Activated T-helper 2 cell treated with anti-CD3 and anti-CD28 coated beads, Interferon-gamma antibody, Interleukin-2, Interleukin-4, amounts not matched to agents 10 μg/mL and 5 μg/mL and 100 μg/mL, durations not matched to agents 14 hours and 24 hours and 36 hours (primary cell): ENCODE measurements around the gene FUT9. TPM values are rescaled to one million over a fixed set of nuclear protein-coding genes. Genes with fewer than 3 reads are reported as not detected.
"Not testable (repeated sequence)": the region's sequence is repeated elsewhere in the genome, so short reads cannot be mapped to it uniquely, and the experiment has no call there.

ENCODE experiments used
- DNase-seq: peaks from one replicate; pipeline ENCODE4 v3.0.0; 2021; ENCODE audit warnings: low spot score
- H3K27ac Mint-ChIP-seq: one replicate; pipeline ENCODE4 v1.8.0; 2021; ENCODE audit warnings: mixed read lengths
- H3K27me3 Mint-ChIP-seq: one replicate; pipeline ENCODE4 v1.8.0; 2021; ENCODE audit warnings: low read depth, mixed read lengths
- H3K36me3 Mint-ChIP-seq: one replicate; pipeline ENCODE4 v1.8.0; 2021; ENCODE audit warnings: low read depth, mixed read lengths
- H3K4me1 Mint-ChIP-seq: one replicate; pipeline ENCODE4 v1.8.0; 2021; ENCODE audit warnings: low read depth, mixed read lengths
- H3K4me3 Mint-ChIP-seq: one replicate; pipeline ENCODE4 v1.8.0; 2021; ENCODE audit warnings: low read depth, mild to moderate bottlenecking, moderate library complexity, mixed read lengths
- H3K9me3 Mint-ChIP-seq: one replicate; pipeline ENCODE4 v1.8.0; 2021; ENCODE audit warnings: mixed read lengths
- intact Hi-C: fragments of 100-400 bp; cut with micrococcal nuclease; formaldehyde crosslinking; loops from one replicate; pipeline ENCODE4 v1.15.1; 2023
- total RNA-seq: library from RNA; stranded (reverse); gene quantifications from 2 replicates; pipeline ENCODE4 v1.2.3, GENCODE V29; 2022

Gene FUT9
- total RNA-seq, 1 donor from 2014 or later = not detected

GRCh38 chr6:96211341-96211740, 195.6 kb downstream of the FUT9 start:
- Mint-ChIP-seq H3K4me3 (no peak overlapping the region), H3K36me3 (no peaks in the 10 kb centered on the region), H3K9me3 (no peaks in the 10 kb centered on the region), H3K27ac (no peak overlapping the region), H3K4me1 (no peaks in the 10 kb centered on the region), H3K27me3 (no peaks in the 10 kb centered on the region)
- intact Hi-C loops = no loop called here
- DNase-seq = no peak

- H3K36me3 Mint-ChIP-seq = no peaks in the 10 kb centered on the region
These were observed 196.3 kb downstream of the FUT9 start for GRCh38 chr6:96212066-96212465.

DNA sequence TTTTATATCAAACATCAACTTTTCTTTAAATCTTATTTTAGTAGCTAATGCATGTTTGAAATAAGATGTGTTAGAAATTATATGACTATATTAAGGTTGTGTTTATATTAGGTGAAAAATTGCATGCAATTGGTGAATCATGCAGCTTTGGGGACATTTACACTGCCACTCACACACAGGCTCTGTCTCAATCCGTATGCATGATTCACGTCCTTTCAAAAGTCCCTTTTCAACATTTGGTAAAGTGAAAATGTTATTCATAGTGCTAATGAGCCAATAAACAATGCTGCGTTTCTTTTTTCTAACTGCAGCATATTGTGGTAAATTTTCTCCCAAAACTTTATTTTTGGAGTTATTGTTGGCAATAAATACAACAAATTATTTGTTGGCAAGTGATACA, 198.0 kb downstream of the FUT9 start:
- Mint-ChIP-seq H3K36me3 (no peaks in the 10 kb centered on the region), H3K4me1 (no peaks in the 10 kb centered on the region), H3K9me3 (no peaks in the 10 kb centered on the region), H3K27ac (no peak overlapping the region), H3K27me3 (no peaks in the 10 kb centered on the region), H3K4me3 (no peak overlapping the region)
- intact Hi-C loops = no loop called here
- DNase-seq = no peak

More at GRCh38 chr6:96212066-96212465, 196.3 kb downstream of the FUT9 start:
- Mint-ChIP-seq H3K4me3 (no peak overlapping the region), H3K27me3 (no peaks in the 10 kb centered on the region), H3K27ac (no peak overlapping the region), H3K4me1 (no peaks in the 10 kb centered on the region), H3K9me3 (no peaks in the 10 kb centered on the region)
- intact Hi-C loops = no loop called here
- no peak for DNase-seq

- Mint-ChIP-seq H3K4me3 (no peak overlapping the region), H3K9me3 (no peaks in the 10 kb centered on the region), H3K4me1 (no peaks in the 10 kb centered on the region), H3K27me3 (no peaks in the 10 kb centered on the region), H3K36me3 (no peaks in the 10 kb centered on the region), H3K27ac (no peak overlapping the region)
- intact Hi-C loops = no loop called here
- no peak for DNase-seq
These were observed 207.9 kb downstream of the FUT9 start for GRCh38 chr6:96223695-96224094.

DNA sequence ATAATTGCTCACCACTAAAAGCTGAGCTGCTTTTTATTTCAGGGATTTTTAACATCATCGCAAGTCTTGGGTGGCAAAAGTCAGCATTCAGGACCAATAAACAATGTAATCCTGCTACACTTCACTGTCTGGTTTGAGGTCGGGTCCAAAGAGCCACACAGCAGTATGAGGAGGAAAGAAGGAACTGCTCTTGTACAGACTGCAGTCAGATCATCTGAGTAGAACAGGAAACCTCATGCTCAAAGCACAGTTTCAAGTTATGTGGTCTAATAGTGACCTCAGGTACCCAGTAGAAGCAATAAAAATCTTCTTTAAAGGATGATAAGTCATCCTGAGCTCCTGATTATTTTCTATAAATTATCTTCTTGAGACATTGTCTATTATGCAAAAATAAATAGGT, 211.4 kb downstream of the FUT9 start:
- no peak overlapping the region for H3K4me3 Mint-ChIP-seq
- no peaks in the 10 kb centered on the region for H3K4me1 Mint-ChIP-seq
- H3K27me3 Mint-ChIP-seq = no peaks in the 10 kb centered on the region
- no peak for DNase-seq
- H3K9me3 Mint-ChIP-seq = no peaks in the 10 kb centered on the region
- no peaks in the 10 kb centered on the region for H3K36me3 Mint-ChIP-seq
- no peak overlapping the region for H3K27ac Mint-ChIP-seq
- intact Hi-C loops = no loop called here

DNA sequence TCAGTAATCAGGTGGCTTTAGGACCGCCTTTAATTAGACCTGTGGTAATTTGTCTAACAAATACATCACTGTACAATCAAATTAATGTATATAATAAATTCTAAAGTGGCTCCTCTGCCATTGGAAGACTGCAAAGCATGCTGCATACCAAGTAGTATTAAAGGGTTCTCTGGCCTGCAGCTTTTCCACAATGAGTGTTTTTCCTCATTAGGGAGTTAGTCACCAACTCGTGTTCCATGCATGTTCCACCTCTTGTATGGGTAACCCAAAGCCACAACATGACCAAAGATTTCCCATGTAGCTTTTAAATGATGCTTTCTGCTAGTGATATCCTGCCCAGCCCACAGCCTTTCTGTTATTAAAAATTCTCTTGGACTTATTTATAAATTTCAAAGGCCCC, 218.7 kb downstream of the FUT9 start:
- H3K9me3 Mint-ChIP-seq = no peaks in the 10 kb centered on the region
- H3K36me3 Mint-ChIP-seq = no peaks in the 10 kb centered on the region
- H3K4me1 Mint-ChIP-seq = no peaks in the 10 kb centered on the region
- intact Hi-C loops = no loop called here
- no peak overlapping the region for H3K4me3 Mint-ChIP-seq
- H3K27me3 Mint-ChIP-seq = no peaks in the 10 kb centered on the region
- DNase-seq = no peak
- no peak overlapping the region for H3K27ac Mint-ChIP-seq

- Mint-ChIP-seq H3K9me3 (no peaks in the 10 kb centered on the region), H3K4me3 (no peak overlapping the region), H3K4me1 (no peaks in the 10 kb centered on the region), H3K27me3 (no peaks in the 10 kb centered on the region), H3K27ac (no peak overlapping the region), H3K36me3 (no peaks in the 10 kb centered on the region)
- DNase-seq = no peak
- intact Hi-C loops = no loop called here
These were observed 220.2 kb downstream of the FUT9 start for GRCh38 chr6:96235927-96236326.

DNA sequence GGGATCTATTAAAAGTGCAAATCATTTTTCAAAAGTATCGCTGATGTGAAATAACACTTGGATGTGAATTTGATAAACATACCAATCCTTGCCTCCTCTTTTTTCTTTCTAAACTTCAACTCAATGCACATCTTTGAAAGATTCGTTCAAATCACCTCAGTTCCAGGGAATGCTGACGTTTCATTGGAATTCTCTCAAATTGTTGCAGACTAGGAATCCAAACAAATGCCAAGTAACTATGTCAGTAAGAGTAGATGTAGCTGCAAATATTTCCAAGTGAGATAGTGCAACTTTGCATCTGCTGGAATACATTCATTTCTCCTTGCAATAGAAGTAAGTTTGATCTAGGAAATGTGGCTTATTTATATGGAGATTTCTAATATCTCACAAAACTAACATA, 220.7 kb downstream of the FUT9 start:
- intact Hi-C loops = no loop called here
- no peaks in the 10 kb centered on the region for H3K9me3 Mint-ChIP-seq
- no peak overlapping the region for H3K4me3 Mint-ChIP-seq
- no peak overlapping the region for H3K27ac Mint-ChIP-seq
- no peaks in the 10 kb centered on the region for H3K4me1 Mint-ChIP-seq
- DNase-seq = no peak
- no peaks in the 10 kb centered on the region for H3K36me3 Mint-ChIP-seq
- no peaks in the 10 kb centered on the region for H3K27me3 Mint-ChIP-seq

- H3K36me3 Mint-ChIP-seq = no peaks in the 10 kb centered on the region
- intact Hi-C loops = no loop called here
- H3K9me3 Mint-ChIP-seq = no peaks in the 10 kb centered on the region
- no peak overlapping the region for H3K4me3 Mint-ChIP-seq
- no peaks in the 10 kb centered on the region for H3K4me1 Mint-ChIP-seq
- no peak overlapping the region for H3K27ac Mint-ChIP-seq
- no peak for DNase-seq
- no peaks in the 10 kb centered on the region for H3K27me3 Mint-ChIP-seq
These were observed 222.0 kb downstream of the FUT9 start for GRCh38 chr6:96237638-96238347.

DNA sequence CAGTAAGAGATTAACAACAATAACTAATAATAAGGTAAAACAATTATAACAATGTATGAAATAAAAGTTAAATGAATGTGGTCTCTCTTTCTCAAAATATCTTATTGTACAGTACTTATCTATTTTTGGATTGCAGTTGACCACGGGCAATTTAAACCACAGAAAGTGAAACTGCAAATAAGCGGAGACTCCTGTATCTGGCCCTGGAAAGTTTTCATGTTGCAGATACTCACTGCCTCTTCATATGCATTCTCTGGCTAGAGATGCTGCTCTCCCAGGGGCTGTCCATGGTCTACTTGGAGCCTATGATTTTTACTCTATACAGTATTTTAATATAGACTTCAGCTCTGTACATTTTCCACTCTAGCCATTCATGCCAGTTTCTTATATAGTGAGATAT, 230.8 kb downstream of the FUT9 start:
- Mint-ChIP-seq H3K27me3 (no peaks in the 10 kb centered on the region), H3K4me3 (no peak overlapping the region), H3K4me1 (no peaks in the 10 kb centered on the region), H3K27ac (no peak overlapping the region), H3K9me3 (no peaks in the 10 kb centered on the region), H3K36me3 (no peaks in the 10 kb centered on the region)
- DNase-seq = no peak
- intact Hi-C loops = no loop called here

DNA sequence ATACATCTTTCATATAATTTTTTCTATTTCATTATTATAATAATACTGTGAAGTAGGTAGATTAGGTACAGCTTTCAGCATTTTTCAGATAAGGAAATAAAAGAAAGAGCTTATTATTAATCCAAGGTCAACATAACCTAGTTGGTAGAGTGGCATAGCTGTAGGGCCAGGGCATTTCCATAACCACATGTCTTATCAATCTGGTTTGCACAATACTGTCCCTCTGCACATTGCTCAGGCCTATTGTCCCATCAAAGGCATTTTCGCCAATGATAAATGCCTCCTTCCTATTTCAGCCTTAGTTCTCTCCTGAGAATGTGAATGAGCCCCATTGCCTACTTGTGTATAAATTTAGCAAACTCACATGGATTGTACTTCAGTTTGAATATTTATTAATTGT, 234.0 kb downstream of the FUT9 start:
- H3K4me3 Mint-ChIP-seq = no peak overlapping the region
- no peaks in the 10 kb centered on the region for H3K27me3 Mint-ChIP-seq
- no peak overlapping the region for H3K27ac Mint-ChIP-seq
- H3K9me3 Mint-ChIP-seq = no peaks in the 10 kb centered on the region
- no peak for DNase-seq
- no peaks in the 10 kb centered on the region for H3K36me3 Mint-ChIP-seq
- H3K4me1 Mint-ChIP-seq = no peaks in the 10 kb centered on the region
- intact Hi-C loops = no loop called here

DNA sequence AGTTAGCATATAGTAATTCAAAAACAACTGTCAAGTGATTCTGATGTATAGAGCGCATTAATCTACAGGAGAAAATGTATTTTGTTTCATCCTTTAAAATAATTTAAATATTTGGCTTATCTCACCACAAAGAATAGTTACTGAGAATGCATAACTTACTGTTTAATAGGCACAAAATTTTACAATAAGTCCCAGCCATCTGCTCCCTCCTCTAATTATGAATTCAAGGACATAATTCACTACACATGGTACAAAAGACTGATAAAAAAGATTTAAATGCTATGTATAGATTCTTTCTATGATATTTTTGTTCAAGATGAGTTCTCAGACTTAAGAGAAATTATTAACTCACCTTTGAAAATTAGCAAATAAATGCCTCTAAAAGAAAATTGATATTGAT, 242.0 kb downstream of the FUT9 start:
- intact Hi-C loops = no loop called here
- Mint-ChIP-seq H3K27ac (no peak overlapping the region), H3K27me3 (no peaks in the 10 kb centered on the region), H3K9me3 (no peaks in the 10 kb centered on the region), H3K4me3 (no peak overlapping the region), H3K4me1 (no peaks in the 10 kb centered on the region), H3K36me3 (no peaks in the 10 kb centered on the region)
- DNase-seq = no peak

DNA sequence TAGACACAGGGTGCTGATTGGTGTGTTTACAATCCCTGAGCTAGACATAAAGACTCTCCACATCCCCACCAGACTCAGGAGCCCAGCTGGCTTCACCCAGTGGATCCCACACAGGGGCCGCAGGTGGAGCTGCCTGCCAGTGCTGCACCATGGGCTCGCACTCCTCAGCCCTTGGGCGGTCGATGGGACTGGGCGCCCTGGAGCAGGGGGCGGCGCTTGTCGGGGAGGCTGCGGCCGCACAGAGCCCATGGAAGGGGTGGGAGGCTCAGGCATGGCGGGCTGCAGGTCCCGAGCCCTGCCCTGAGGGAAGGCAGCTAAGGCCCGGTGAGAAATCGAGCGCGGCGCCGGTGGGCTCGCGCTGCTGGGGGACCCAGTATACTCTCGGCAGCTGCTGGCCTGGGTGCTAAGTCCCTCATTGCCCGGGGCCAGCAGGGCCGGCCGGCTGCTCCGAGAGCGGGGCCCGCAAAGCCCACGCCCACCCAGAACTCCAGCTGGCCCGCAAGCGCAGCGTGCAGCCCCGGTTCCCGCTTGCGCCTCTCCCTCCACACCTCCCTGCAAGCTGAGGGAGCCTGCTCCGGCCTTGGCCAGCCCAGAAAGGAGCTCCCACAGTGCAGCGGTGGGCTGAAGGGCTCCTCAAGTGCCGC, 245.1 kb downstream of the FUT9 start:
- H3K27me3 Mint-ChIP-seq, H3K4me1 Mint-ChIP-seq, H3K36me3 Mint-ChIP-seq, intact Hi-C loops, H3K27ac Mint-ChIP-seq, H3K4me3 Mint-ChIP-seq, DNase-seq, H3K9me3 Mint-ChIP-seq: not testable (repeated sequence)
